ENCODE results near the gene PHC2. TPM values are rescaled to one million over a fixed set of nuclear protein-coding genes. Genes with fewer than 3 reads are reported as not detected.

Gene PHC2
- total and polyA plus RNA-seq, 4 donors, result 51.9 to 111 (median 91.6) TPM

- H3K36me3 ChIP-seq (ENCODE audit: control insufficient read depth, insufficient read depth, low read length), result no peaks in the 10 kb centered on the region
- peaks cover 14% of the 10 kb centered on the region for H3K4me1 ChIP-seq (ENCODE audit: control insufficient read depth, insufficient read depth, low read length)
- peak in 5 of 6 donors; percentile 50 to 96 (median 71) for DNase-seq (ENCODE audit: low read depth in 4 of 6, low spot score in 6 of 6)
- no peak overlapping the region for H3K27ac ChIP-seq (ENCODE audit: low read depth, low read length)
- WGBS (ENCODE audit: insufficient coverage), result 49% methylated on average over 6 of the region's 8 CpGs
- H3K9me3 ChIP-seq (ENCODE audit: control insufficient read depth, insufficient read depth, low read length), result no peaks in the 10 kb centered on the region
- H3K4me3 ChIP-seq (ENCODE audit: low read depth, low read length), result no peak overlapping the region
- no peaks in the 10 kb centered on the region for H3K27me3 ChIP-seq (ENCODE audit: control insufficient read depth, insufficient read depth, low read length)
These were observed 24.9 kb upstream of the PHC2 start for GRCh38 chr1:33455539-33456501.

- no peak overlapping the region for H3K27ac ChIP-seq (ENCODE audit: low read depth, low read length)
- no peak overlapping the region for H3K4me3 ChIP-seq (ENCODE audit: low read depth, low read length)
- peaks cover 14% of the 10 kb centered on the region for H3K4me1 ChIP-seq (ENCODE audit: control insufficient read depth, insufficient read depth, low read length)
- H3K27me3 ChIP-seq (ENCODE audit: control insufficient read depth, insufficient read depth, low read length), result no peaks in the 10 kb centered on the region
- no peaks in the 10 kb centered on the region for H3K36me3 ChIP-seq (ENCODE audit: control insufficient read depth, insufficient read depth, low read length)
- 68% methylated on average over 3 of the region's 8 CpGs for WGBS (ENCODE audit: insufficient coverage)
- DNase-seq (ENCODE audit: low read depth in 4 of 6, low spot score in 6 of 6), result no peak
- no peaks in the 10 kb centered on the region for H3K9me3 ChIP-seq (ENCODE audit: control insufficient read depth, insufficient read depth, low read length)
These were observed 23.9 kb upstream of the PHC2 start for GRCh38 chr1:33454646-33455282.

GRCh38 chr1:33446590-33446989 is 15.7 kb upstream of the PHC2 start:
- H3K27ac ChIP-seq (ENCODE audit: low read depth, low read length), result no peak overlapping the region
- DNase-seq (ENCODE audit: low read depth in 4 of 6, low spot score in 6 of 6), result no peak
- no CpG with 5 or more reads among the region's 3 CpGs for WGBS (ENCODE audit: insufficient coverage)
- H3K4me1 ChIP-seq (ENCODE audit: control insufficient read depth, insufficient read depth, low read length), result no peaks in the 10 kb centered on the region
- H3K27me3 ChIP-seq (ENCODE audit: control insufficient read depth, insufficient read depth, low read length), result no peaks in the 10 kb centered on the region
- H3K36me3 ChIP-seq (ENCODE audit: control insufficient read depth, insufficient read depth, low read length), result no peaks in the 10 kb centered on the region
- no peak overlapping the region for H3K4me3 ChIP-seq (ENCODE audit: low read depth, low read length)
- H3K9me3 ChIP-seq (ENCODE audit: control insufficient read depth, insufficient read depth, low read length), result no peaks in the 10 kb centered on the region

- no peaks in the 10 kb centered on the region for H3K36me3 ChIP-seq (ENCODE audit: control insufficient read depth, insufficient read depth, low read length)
- DNase-seq (ENCODE audit: low read depth in 4 of 6, low spot score in 6 of 6), result no peak
- no peak overlapping the region for H3K27ac ChIP-seq (ENCODE audit: low read depth, low read length)
- no peaks in the 10 kb centered on the region for H3K27me3 ChIP-seq (ENCODE audit: control insufficient read depth, insufficient read depth, low read length)
- H3K9me3 ChIP-seq (ENCODE audit: control insufficient read depth, insufficient read depth, low read length), result no peaks in the 10 kb centered on the region
- 84% methylated on average over 4 of the region's 6 CpGs for WGBS (ENCODE audit: insufficient coverage)
- H3K4me1 ChIP-seq (ENCODE audit: control insufficient read depth, insufficient read depth, low read length), result peaks cover 2% of the 10 kb centered on the region
- H3K4me3 ChIP-seq (ENCODE audit: low read depth, low read length), result no peak overlapping the region
These were observed 14.2 kb upstream of the PHC2 start for GRCh38 chr1:33445108-33445507.

GRCh38 chr1:33443705-33444180 is 12.8 kb upstream of the PHC2 start:
- WGBS (ENCODE audit: insufficient coverage), result 34% methylated on average over 6 of the region's 6 CpGs
- Histone ChIP-seq H3K4me1 (ENCODE audit: control insufficient read depth, insufficient read depth, low read length) (peaks cover 2% of the 10 kb centered on the region), H3K36me3 (ENCODE audit: control insufficient read depth, insufficient read depth, low read length) (no peaks in the 10 kb centered on the region), H3K9me3 (ENCODE audit: control insufficient read depth, insufficient read depth, low read length) (no peaks in the 10 kb centered on the region), H3K27me3 (ENCODE audit: control insufficient read depth, insufficient read depth, low read length) (no peaks in the 10 kb centered on the region), H3K4me3 (ENCODE audit: low read depth, low read length) (no peak overlapping the region), H3K27ac (ENCODE audit: low read depth, low read length) (no peak overlapping the region)
- DNase-seq (ENCODE audit: low read depth in 4 of 6, low spot score in 6 of 6), result no peak

GRCh38 chr1:33443080-33443704 is 12.3 kb upstream of the PHC2 start:
- H3K4me1 ChIP-seq (ENCODE audit: control insufficient read depth, insufficient read depth, low read length), result peaks cover 2% of the 10 kb centered on the region
- DNase-seq (ENCODE audit: low read depth in 4 of 6, low spot score in 6 of 6), result no peak
- H3K27ac ChIP-seq (ENCODE audit: low read depth, low read length), result no peak overlapping the region
- H3K9me3 ChIP-seq (ENCODE audit: control insufficient read depth, insufficient read depth, low read length), result no peaks in the 10 kb centered on the region
- H3K4me3 ChIP-seq (ENCODE audit: low read depth, low read length), result no peak overlapping the region
- no peaks in the 10 kb centered on the region for H3K27me3 ChIP-seq (ENCODE audit: control insufficient read depth, insufficient read depth, low read length)
- H3K36me3 ChIP-seq (ENCODE audit: control insufficient read depth, insufficient read depth, low read length), result no peaks in the 10 kb centered on the region
- WGBS (ENCODE audit: insufficient coverage), result 75% methylated on average over 3 of the region's 4 CpGs

GRCh38 chr1:33442141-33442540 is 11.2 kb upstream of the PHC2 start:
- Histone ChIP-seq H3K36me3 (ENCODE audit: control insufficient read depth, insufficient read depth, low read length) (no peaks in the 10 kb centered on the region), H3K9me3 (ENCODE audit: control insufficient read depth, insufficient read depth, low read length) (no peaks in the 10 kb centered on the region), H3K4me1 (ENCODE audit: control insufficient read depth, insufficient read depth, low read length) (peaks cover 2% of the 10 kb centered on the region), H3K27ac (ENCODE audit: low read depth, low read length) (no peak overlapping the region), H3K27me3 (ENCODE audit: control insufficient read depth, insufficient read depth, low read length) (no peaks in the 10 kb centered on the region), H3K4me3 (ENCODE audit: low read depth, low read length) (no peak overlapping the region)
- no peak for DNase-seq (ENCODE audit: low read depth in 4 of 6, low spot score in 6 of 6)
- WGBS (ENCODE audit: insufficient coverage), result 80% methylated on average over 1 of the region's 1 CpG

- H3K4me3 ChIP-seq (ENCODE audit: low read depth, low read length), result no peak overlapping the region
- WGBS (ENCODE audit: insufficient coverage), result 68% methylated on average over 5 of the region's 6 CpGs
- H3K27me3 ChIP-seq (ENCODE audit: control insufficient read depth, insufficient read depth, low read length), result no peaks in the 10 kb centered on the region
- no peaks in the 10 kb centered on the region for H3K9me3 ChIP-seq (ENCODE audit: control insufficient read depth, insufficient read depth, low read length)
- H3K4me1 ChIP-seq (ENCODE audit: control insufficient read depth, insufficient read depth, low read length), result peaks cover 6% of the 10 kb centered on the region
- H3K27ac ChIP-seq (ENCODE audit: low read depth, low read length), result no peak overlapping the region
- no peaks in the 10 kb centered on the region for H3K36me3 ChIP-seq (ENCODE audit: control insufficient read depth, insufficient read depth, low read length)
- no peak for DNase-seq (ENCODE audit: low read depth in 4 of 6, low spot score in 6 of 6)
These were observed 10.3 kb upstream of the PHC2 start for GRCh38 chr1:33441088-33441745.

GRCh38 chr1:33439662-33440061 is 8.8 kb upstream of the PHC2 start:
- no peaks in the 10 kb centered on the region for H3K36me3 ChIP-seq (ENCODE audit: control insufficient read depth, insufficient read depth, low read length)
- no peak overlapping the region for H3K4me3 ChIP-seq (ENCODE audit: low read depth, low read length)
- no peaks in the 10 kb centered on the region for H3K27me3 ChIP-seq (ENCODE audit: control insufficient read depth, insufficient read depth, low read length)
- DNase-seq (ENCODE audit: low read depth in 4 of 6, low spot score in 6 of 6), result no peak
- WGBS (ENCODE audit: insufficient coverage), result 40% methylated on average over 1 of the region's 1 CpG
- H3K9me3 ChIP-seq (ENCODE audit: control insufficient read depth, insufficient read depth, low read length), result no peaks in the 10 kb centered on the region
- H3K27ac ChIP-seq (ENCODE audit: low read depth, low read length), result no peak overlapping the region
- peaks cover 6% of the 10 kb centered on the region for H3K4me1 ChIP-seq (ENCODE audit: control insufficient read depth, insufficient read depth, low read length)

Measured in spinal cord (tissue), 10 donors.